Right ventricle myocardium superior (tissue), 1 donor: ENCODE measurements around the gene SPEM2. TPM values are rescaled to one million over a fixed set of nuclear protein-coding genes. Genes with fewer than 3 reads are reported as not detected.

ENCODE experiments used
- ATAC-seq: fragments of 200-7000 bp; cut with Tn5 transposase; one replicate; pipeline ENCODE4 v1.9.1; 2020; ENCODE audit warnings: mild to moderate bottlenecking; ENCODE audit not compliant: poor library complexity
- DNase-seq: peaks from one replicate; pipeline ENCODE4 v3.0.0-alpha.2; 2020
- intact Hi-C: fragments of 100-400 bp; cut with DNase I; formaldehyde crosslinking; loops from one replicate; pipeline ENCODE4 v1.11.2; 2022
- total RNA-seq: library from RNA; stranded (reverse); fragmentation: NEBNext Ultra II Directional; extraction: Animal tissue kit (Norgen Biotek cat#: 25700); gene quantifications from one replicate; pipeline ENCODE4 v1.2.1, GENCODE V29; 2021
- donor health status: DM: no; HTN: yes; CAD: no; lungs with severe emphysema.

Gene SPEM2
- total RNA-seq, 1 donor from 2014 or later, result not detected

DNA sequence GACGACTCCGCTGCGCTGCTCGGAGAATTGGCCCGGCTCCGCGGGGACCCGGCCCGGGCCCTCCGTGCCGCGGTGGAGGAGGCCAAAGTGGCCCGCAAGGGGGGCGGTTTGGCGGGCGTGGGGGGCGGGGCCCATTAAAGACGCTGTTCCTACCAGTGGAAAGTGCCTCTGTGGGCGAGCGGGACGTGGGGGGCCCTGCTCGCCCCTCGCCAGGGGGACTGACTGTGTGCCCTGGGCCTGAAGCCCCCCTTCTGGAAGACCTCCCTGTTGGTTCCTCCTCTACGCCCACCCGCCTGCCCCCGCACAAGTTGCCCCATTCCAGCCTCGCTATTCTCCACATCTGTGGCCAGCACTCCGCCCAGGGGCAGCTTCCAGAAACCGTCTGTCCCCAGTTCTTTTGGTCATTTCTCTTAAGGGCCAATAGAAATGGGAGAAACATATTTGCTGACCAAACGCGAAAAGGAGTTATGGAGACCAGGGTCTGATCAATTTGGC, 12.0 kb downstream of the SPEM2 start:
- DNase-seq (no peak), ATAC-seq (no peak)
- intact Hi-C loops, result loop anchor here (2.0 to 10.0 kb wide), 3 partner anchors 45 to 123 kb away; partner anchors contain the start of genes KCTD11, POLR2A, SENP3 and SLC35G6

- ATAC-seq, result peak; percentile 26
- intact Hi-C loops, result loop anchor here (2.0 to 10.0 kb wide), 3 partner anchors 44 to 123 kb away; partner anchors contain the start of genes KCTD11, POLR2A, SENP3 and SLC35G6
These were observed 12.7 kb downstream of the SPEM2 start for GRCh38 chr17:7437950-7438614.

GRCh38 chr17:7438656-7439460, 13.4 kb downstream of the SPEM2 start:
- intact Hi-C loops, result loop anchor here (5.0 to 10.0 kb wide), 2 partner anchors 43 to 84 kb away; partner anchors contain the start of genes KCTD11, POLR2A, SLC35G6 and TMEM95
- DNase-seq (no peak), ATAC-seq (no peak)

More at GRCh38 chr17:7437950-7438614, 12.7 kb downstream of the SPEM2 start:
- DNase-seq, result peak; percentile 89

GRCh38 chr17:7439462-7440112, 14.2 kb downstream of the SPEM2 start, which contains the start of gene FGF11:
FGF11 (plus strand) TSS chr17:7439512; CDS start chr17:7439621, 109 bp downstream.
- DNase-seq (no peak), ATAC-seq (no peak)
- intact Hi-C loops, result loop anchor here (5.0 to 10.0 kb wide), 3 partner anchors 43 to 143 kb away; partner anchors contain the start of genes KCTD11, MPDU1, POLR2A and SLC35G6

DNA sequence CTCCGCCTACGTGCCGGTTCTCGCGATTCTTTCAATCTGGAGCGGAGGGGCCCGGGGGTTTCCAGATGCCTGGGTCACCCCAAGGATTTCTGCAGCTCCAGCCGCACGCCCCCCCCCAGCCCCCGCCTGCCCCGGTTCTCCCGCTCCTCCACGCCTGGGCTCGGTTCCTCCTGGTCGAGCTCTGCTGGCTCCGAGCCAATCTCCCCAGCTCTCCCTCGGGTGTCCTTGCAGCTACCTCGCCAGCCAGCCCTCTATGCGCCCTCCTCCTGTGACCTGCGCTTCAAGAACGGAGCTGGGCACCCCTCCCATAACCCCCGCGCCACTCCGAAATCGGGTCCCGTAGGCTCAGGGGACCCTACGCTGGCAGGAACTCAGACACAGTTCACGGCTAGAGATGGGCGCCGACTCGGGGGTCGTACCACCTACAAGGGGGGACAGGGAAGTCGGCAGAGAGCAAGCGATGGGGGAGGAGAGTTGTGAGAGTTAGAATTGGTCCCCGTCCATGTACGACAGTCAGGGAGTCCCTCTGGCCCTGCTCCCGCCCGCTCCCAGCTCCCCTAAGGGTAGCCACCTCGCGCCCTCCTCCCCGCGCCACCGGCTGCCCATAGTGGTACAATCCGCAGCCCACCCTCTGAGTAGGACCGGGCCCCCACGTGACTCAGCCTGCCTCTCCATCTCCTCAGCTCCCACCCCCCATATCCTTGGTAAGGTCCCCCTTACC, 14.9 kb downstream of the SPEM2 start:
- DNase-seq, result peak; percentile 81
- intact Hi-C loops, result loop anchor here (5.0 kb wide), 1 partner anchor 142 kb away; the partner anchor contains the start of gene MPDU1
- peak; percentile 17 for ATAC-seq

- ATAC-seq (peak; percentile 6), DNase-seq (peak; percentile 79)
- intact Hi-C loops, result loop anchor here (5.0 kb wide), 1 partner anchor 141 kb away; the partner anchor contains the start of gene MPDU1
These were observed 15.4 kb downstream of the SPEM2 start for GRCh38 chr17:7440834-7441195.

- DNase-seq (no peak), ATAC-seq (no peak)
- intact Hi-C loops, result loop anchor here (5.0 kb wide), 1 partner anchor 141 kb away; the partner anchor contains the start of gene MPDU1
These were observed 15.8 kb downstream of the SPEM2 start for GRCh38 chr17:7441266-7441665.

DNA sequence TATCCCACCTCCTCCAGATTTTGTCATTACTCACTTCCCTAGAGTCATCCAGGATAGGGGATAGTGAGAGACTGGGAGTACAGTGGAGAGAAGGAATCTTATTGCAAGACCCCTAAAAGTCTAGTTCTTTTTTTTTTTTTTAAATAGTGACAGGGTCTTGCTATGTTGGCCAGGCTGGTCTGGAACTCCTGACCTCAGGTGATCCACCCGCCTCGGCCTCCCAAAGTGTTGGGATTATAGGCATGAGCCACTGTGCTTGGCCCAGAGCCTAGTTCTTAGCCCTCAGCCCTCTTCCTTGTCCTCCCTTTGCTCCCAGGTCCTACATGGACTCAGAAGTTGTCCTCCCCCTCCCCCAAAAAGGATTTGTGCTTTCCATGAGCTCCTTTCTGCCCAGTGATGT, 16.7 kb downstream of the SPEM2 start:
- ATAC-seq, result no peak
- intact Hi-C loops, result loop anchor here (5.0 kb wide), 1 partner anchor 140 kb away; the partner anchor contains the start of gene MPDU1
- DNase-seq, result no peak

DNA sequence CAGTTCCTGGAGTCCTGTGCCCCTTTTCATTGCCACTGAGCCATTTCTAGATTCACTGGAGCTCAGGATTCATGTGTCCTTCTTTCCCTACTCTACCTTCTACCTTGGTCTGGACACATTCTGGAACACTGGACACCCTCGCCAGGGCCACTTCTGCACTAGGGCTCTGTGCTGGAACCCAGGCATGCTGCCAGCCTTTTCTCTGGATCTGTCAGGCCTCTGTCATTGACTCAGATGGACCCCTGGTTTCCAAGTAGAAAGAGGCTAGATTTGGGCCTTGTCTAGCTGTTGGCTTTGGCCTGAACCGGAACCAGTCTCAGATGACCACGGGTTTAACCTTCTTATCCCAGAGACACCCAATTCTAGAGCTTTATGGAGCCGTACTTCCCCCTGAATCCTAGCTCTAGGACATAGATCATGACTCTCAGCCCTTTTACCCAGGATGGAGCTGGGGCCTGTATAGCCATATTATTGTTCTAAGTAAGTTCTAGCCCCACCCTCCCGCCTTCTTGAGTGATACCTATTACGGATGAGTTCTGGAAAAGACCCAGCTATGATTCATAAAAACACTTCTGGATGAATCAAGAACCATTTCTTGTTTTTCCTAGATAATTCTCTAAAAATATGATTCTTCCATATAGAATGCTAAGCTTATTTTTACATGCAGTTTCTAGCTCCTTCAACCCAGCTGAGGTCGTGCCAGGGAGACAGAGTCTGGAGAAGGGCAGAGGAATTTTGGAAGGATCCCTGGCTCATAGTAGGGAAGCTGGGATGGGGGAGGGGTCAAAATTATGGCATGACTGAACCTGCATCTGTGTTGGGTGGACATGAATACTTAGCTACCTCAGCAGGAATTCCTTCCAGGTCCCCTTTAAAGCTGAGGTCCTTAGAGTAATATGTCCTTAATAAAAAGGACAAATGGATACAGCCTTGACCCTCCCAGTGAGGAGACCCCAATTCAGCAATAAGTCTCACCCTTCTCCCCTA, 18.4 kb downstream of the SPEM2 start:
- no peak for ATAC-seq
- intact Hi-C loops, result loop anchor here (5.0 kb wide), 1 partner anchor 139 kb away; the partner anchor contains the start of gene MPDU1

GRCh38 chr17:7444682-7445618, 19.5 kb downstream of the SPEM2 start, which contains the start of gene CHRNB1:
CHRNB1 (plus strand) TSS chr17:7445061; CDS start chr17:7445128, 67 bp downstream.
- ATAC-seq (peak; percentile 87), DNase-seq (peak; percentile 89)
- intact Hi-C loops, result loop anchor here (5.0 kb wide), 1 partner anchor 137 kb away; the partner anchor contains the start of gene MPDU1

More for the DNA sequence above, 18.4 kb downstream of the SPEM2 start:
- no peak for DNase-seq

GRCh38 chr17:7445619-7445968, 20.2 kb downstream of the SPEM2 start:
- ATAC-seq (peak; percentile 27), DNase-seq (no peak)
- intact Hi-C loops, result no loop called here

DNA sequence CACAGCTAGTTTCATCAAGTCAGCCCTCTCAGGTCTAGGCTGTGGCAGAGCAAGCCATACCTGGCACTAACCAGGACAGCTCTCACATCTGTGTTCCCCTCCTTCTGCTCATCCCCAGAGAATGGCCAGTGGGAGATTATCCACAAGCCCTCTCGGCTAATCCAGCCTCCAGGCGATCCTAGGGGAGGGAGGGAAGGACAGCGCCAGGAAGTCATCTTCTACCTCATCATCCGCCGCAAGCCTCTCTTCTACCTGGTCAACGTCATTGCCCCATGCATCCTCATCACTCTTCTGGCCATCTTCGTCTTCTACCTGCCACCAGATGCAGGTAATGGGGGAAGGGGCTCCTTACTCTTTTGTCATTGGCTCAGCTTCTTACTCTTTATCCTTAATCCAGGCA, 23.0 kb downstream of the SPEM2 start:
- intact Hi-C loops, result no loop called here
- no peak for ATAC-seq
- DNase-seq, result no peak

- DNase-seq, result no peak
- ATAC-seq, result no peak
- intact Hi-C loops, result no loop called here
These were observed 34.6 kb downstream of the SPEM2 start for GRCh38 chr17:7459961-7460545.

DNA sequence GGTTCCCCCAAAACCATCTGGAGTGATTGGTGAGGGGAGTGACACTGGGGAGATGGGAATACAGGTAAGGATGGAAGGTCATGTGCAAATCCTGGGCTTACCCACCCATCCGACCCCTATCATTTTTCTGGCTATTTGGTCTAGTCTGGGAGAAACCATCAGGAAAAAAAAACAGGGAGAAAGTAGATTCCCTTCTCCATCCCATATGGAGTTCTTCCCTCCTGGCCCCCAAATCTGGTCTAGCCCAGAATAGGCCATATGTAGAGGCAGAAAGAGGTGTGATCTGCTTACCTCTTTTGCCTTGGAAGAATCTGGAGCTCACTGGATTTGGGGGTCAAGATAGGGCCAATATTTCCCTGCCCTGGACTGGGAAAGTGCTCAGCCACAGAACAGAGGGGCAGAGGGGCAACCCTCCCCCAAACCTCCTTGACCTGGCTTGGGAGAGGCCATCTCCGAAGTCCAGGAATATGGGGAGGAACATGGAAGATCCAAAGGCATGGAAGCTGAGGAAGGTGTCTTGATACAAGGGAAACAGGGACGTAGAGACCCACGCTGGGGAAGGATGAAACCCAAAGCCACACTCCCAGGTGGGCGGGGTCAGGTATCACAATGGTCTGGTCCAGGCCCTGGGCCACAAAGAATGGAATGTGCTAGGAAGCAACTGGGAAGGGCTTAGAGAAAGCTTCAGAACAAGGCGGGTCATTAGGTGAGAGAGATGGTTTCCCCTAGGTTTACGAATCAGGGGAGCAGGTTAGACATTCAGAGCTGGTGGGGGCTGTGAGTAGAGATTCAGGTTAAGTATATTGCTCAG, 35.6 kb downstream of the SPEM2 start:
- intact Hi-C loops, result no loop called here
- DNase-seq (no peak), ATAC-seq (no peak)
